Activated T-cell treated with anti-CD3 and anti-CD28 coated beads, Interleukin-2, amount 50 U/mL, for 48 hours (primary cell): ENCODE measurements around the gene ASPHD1.
A peak's percentile ranks its signal among the peaks of the same experiment; 100 is the strongest.
"Not testable (repeated sequence)": the region's sequence is repeated elsewhere in the genome, so short reads cannot be mapped to it uniquely, and the experiment has no call there.

Experiments used
- DNase-seq, 2 experiments: peaks; one replicate each; pipeline ENCODE4 v3.0.0-alpha.2; 2020

ASPHD1 gene, protein sequence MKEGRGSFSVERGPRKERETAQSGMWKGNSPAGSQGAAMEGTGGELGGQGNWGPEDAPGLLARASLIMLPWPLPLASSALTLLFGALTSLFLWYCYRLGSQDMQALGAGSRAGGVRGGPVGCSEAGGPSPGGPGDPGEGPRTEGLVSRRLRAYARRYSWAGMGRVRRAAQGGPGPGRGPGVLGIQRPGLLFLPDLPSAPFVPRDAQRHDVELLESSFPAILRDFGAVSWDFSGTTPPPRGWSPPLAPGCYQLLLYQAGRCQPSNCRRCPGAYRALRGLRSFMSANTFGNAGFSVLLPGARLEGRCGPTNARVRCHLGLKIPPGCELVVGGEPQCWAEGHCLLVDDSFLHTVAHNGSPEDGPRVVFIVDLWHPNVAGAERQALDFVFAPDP

DNA sequence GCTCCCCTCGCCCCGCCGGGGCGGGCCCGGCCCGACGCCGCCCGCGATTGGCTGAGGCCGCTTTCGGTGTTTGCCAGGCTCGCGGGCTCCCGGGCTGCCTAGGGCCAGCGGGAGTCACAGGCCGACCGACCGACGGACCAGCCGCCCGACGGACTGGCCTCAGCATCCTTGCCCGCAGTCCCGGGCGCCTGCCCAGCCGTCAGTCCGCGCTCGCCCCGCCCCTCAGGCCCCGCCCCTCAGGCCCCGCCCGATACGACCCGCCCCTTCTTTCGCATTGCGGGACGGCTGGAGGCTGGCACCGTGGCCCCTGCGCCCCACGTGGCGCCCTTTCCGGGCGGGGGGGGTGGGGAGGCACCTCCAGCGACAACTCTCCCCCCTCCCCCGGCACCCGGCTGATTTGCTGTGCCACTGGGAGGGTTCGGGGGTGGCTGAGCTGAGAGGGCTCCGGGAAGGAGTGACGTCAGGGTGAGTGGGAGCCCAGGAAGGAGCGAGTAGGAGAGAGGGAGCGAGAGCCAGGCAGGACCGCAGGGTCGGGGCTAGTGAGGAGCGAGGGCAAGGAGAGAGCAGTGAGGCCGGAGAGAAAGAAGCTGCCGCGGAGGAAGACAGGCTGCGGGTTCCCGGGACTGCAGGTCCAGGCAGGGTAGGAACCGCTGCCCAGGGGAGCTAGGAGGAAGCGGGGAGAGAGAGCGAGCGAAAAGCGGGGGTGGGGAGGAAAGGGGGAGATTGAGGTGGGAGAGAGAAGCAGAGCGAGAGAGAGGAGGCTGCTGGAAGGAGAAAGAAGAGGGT, at the start of gene ASPHD1:
ASPHD1 (plus strand) TSS at position 387 of the 786 bp plus-strand sequence. CDS start 484 bp downstream, outside the sequence.
- DNase-seq: peak; percentile 87 to 88

DNA sequence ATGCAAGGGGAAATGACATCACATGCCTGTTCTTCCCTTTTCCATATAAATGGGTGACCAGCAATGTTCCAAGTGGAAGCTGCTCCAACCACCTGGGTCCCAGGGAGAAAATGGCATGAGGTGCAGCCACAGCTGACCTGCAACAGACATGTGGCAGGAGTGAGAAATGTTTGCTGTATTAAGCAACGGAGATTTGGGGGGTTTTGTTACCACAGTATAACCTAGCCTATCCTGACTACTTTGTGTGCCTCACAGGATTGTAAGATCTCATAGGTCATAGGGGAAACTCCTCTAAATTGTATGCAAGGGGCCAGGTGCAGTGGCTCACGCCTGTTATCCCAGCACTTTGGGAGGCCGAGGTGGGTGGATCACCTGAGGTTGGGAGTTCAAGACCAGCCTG, 49.3 kb upstream of the ASPHD1 start:
- DNase-seq: no peak

DNA sequence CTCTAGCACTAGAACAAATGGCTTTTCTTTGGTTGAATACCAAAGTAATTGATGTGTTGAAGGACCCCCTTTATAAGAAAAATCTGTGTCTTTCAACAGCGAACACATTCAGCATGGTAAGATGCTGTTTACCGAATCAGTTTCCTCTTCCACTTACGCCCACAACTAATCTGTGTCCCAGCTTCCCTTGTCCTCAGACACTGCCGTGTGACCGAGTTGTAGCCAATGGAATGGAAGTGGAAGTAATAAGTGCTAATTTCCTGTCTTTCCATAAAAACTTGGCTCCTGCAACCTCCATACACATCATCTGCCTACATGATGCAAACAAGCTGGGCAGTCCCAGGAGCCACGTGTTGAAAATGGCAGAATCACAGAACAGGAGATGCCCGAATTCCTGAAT, 47.6 kb upstream of the ASPHD1 start:
- DNase-seq: no peak

DNA sequence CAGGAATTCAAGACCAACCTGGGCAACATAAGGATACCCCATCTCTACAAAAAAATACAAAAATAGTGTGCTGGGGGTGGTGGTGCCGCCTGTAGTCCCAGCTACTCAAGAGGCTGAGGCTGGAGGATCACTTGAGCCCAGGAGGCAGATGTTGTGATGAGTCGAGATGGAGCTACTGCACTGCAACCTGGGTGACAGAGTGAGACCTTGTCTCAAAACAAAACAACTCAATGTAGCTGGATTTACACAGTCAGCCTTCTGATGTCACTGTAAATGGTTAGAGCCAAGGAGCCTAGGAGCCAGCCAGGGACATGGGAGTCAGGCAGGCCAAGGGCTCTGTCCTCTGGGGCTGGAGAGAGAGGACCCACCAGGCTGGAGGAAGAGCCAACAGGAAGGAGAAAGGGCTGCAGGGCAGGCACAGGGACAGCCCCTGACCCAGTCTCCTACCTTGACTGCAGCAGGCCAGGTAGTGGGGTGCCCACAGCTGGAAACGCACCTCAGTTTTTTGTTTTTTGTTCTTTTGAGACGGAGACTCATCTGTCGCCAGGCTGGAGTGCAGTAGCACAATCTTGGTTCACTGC, 45.7 kb upstream of the ASPHD1 start:
- no peak for DNase-seq

DNA sequence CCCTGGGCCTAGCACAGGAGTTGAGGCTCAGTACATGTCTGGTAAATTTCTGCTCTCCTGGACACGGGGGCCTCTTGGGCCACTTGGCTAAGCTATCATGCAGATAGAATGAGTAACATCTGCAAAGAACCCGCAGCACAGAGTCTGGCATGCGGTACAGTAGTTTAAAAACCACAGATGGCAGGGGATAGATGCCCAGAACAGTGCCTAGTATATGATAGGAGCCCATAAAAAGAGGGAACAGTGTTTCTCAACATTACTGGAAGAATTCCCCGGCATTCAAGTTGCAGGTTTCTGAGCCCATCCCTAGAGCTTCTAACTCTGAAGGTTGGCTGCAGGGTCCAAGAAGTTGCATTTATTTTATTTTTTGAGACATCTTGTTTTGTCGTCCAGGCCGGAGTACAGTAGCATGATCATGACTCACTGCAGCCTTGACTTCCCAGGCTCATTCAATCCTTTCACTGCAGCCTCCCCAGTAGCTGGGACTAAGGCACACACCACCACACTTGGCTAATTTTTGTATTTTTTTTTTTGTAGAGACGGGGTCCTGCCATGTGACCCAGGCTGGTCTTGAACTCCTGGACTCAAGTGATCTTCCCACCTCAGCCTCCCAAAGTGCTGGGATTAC, 43.0 kb upstream of the ASPHD1 start:
- DNase-seq: no peak

GRCh38 chr16:29858149-29858849, 42.0 kb upstream of the ASPHD1 start:
- DNase-seq: no peak

DNA sequence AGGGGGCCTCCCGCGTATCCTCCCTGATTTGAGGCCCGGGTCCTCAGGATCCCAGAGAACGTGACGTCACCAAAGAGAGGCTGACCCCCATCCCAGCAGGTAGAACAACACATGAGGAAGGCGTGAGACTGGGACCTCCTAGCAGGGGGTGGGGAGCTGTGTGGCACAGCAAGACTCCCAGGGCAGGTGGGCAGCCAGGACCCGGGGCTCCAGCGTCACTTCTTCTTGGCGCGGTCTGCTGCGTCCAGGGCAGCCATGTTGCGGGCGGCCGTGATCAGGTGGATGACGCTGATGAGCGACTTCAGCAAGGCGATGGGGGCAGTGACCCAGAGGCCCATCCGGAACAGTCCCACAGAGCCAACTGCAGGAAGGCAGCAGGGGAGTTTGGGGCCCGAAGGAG, 41.3 kb upstream of the ASPHD1 start:
- no peak for DNase-seq

DNA sequence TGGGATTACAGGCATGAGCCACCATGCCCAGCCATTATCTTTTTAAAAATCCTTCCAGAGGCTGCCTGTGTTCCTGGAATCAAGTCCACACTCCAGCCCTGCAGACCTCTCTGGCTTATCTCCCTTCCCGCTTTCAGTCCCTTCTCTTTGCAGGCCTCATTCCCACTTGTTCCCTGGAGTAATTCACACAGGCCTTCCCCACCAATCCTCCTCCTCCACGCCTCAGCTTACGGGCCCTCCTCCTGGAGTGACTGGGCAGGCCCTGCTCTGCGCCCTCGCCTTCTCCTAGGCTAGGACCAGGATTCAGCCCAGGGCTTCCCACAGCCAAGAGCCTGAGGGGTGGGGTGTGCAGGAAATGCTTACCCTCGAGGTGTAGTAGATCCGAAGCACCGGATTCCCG, 40.1 kb upstream of the ASPHD1 start:
- no peak for DNase-seq

GRCh38 chr16:29862383-29862883, 37.9 kb upstream of the ASPHD1 start:
- DNase-seq: peak in 1 of 2 experiments; percentile 29

DNA sequence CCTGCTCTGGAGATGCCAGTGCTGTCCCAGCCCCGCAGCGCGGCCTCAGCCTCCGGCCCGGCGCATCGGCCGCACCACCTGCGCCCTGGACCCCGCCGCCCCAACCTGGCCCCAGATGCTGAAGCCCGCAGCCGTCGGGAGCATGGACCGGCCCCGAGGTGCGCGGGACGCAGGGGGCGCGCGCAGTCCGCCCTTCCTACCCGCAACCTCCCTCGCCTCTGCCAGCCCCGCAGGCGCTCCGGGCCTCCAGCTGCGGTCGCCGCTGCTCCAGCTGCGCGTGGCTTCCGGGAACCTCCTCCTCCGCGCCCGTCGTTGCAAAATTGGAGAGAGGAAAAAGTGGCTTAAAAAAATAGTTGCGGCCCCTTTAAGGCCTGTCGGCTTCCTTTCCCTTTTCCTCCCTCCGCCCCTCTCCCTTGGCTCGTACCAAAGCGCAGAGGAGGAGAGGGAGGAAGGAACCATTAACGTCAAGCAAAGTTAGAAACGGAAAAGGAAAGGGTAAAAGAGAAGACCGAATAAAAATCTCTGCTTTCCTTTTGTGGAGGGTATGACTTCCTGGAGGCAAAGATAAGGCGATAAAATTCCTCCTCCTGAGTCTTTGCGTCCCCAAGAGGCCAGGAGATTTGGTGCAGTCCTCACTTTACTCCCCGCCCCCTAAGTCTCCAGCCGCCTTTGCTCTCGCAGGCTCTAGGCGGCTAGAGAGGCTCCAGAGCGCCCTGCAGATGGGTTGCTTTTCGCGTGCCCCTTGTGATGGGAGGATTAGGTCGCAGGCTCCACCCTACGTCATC, 37.2 kb upstream of the ASPHD1 start, which contains the start of gene CDIPT:
CDIPT (minus strand) TSS at position 343 of the 785 bp plus-strand sequence. CDS start 369 bp downstream, outside the sequence.
- DNase-seq: peak; percentile 95 to 97

DNA sequence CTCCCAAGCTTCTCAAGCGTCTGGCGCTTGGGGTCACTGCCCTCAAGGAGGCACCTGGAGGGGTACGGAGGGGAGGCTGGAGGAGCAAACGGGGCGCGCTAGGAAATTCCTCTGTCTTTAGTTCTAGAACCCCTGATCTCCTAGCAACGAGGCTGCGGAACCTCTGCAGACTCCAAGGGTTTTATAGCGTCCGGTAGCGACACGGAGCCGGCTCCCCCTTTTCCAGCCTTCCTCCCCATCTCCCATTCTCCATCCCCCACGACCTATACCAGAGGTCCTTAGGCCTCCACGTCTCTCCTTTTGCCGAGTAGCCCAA, 36.7 kb upstream of the ASPHD1 start:
- no peak for DNase-seq

- DNase-seq: no peak
These were observed 36.1 kb upstream of the ASPHD1 start for GRCh38 chr16:29864205-29864604.

GRCh38 chr16:29868396-29869009, 31.8 kb upstream of the ASPHD1 start:
- DNase-seq: no peak

DNA sequence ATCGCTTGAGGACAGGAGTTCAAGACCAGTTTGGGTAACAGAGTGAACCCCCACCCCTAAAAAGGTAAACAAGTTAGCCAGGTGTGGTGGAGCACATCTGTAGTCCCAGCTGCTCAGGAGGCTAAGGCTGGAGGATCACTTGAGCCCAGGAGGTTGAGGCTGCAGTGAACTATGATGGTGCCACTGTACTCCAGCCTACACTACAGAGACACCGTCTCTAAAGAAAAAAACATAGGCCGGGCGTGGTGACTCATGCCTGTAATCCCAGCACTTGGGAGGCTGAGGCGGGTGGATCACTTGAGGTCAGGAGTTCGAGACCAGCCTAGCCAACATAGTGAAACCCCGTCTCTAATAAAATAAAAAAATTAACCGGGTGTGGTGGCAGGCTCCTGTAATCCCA, 31.2 kb upstream of the ASPHD1 start:
- DNase-seq: not testable (repeated sequence)

DNA sequence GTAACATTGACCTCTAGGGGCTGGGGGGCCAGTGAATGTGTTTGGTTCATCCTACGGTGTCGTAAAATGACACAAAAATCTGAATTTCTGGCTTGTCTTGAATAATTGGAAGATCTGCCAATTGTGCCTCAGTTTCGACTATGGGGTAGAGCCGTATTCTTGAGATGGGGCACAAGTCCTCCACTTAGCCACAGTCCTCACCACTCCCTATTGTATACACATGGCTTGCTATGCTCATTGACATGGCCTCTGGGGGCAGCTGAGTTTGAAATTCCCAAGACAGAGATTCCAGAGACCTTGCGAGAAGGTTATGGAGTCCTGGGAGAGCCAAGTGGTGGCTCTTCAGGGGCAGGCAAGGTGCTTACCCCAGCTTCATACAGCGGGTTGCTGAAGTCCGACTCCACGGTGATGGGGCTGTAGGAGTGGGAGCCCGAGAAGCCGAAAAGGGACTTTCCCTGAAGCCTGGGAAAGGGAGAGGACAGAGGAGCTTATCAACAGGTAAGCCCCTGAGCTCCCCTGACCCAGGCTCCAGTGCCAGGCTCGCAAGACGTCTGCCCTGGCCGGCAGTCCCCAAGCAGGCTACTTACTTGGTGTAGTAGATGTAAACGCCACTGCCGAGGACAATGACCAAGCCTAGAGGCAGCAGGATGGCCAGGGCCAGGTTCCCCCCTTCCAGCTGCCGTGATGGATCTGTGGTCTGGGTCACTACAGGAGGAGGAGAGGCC, 28.3 kb upstream of the ASPHD1 start:
- no peak for DNase-seq

- no peak for DNase-seq
These were observed 27.0 kb upstream of the ASPHD1 start for GRCh38 chr16:29873319-29873718.

DNA sequence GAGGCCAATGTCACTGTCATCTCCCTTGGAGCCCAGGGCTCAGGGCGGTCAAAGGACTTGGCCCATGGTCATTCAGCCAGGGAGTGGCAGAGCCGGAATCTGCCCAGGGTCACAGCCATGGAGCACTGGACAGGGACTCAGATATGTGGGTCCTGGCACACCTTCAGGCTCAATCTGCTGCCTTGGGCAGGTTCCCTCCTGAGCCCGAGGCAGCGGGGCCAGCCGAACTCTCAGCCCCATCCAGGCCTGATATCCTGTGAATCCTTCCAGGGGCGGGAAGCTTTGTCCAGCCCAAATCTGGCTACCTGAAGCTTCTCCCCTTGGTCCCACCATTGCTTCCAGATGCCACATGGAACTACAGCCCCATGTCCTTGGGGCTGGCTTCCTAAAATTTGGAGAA, 25.1 kb upstream of the ASPHD1 start:
- DNase-seq: no peak

- peak; percentile 29 to 32 for DNase-seq
These were observed 24.1 kb upstream of the ASPHD1 start for GRCh38 chr16:29876217-29876593.

DNA sequence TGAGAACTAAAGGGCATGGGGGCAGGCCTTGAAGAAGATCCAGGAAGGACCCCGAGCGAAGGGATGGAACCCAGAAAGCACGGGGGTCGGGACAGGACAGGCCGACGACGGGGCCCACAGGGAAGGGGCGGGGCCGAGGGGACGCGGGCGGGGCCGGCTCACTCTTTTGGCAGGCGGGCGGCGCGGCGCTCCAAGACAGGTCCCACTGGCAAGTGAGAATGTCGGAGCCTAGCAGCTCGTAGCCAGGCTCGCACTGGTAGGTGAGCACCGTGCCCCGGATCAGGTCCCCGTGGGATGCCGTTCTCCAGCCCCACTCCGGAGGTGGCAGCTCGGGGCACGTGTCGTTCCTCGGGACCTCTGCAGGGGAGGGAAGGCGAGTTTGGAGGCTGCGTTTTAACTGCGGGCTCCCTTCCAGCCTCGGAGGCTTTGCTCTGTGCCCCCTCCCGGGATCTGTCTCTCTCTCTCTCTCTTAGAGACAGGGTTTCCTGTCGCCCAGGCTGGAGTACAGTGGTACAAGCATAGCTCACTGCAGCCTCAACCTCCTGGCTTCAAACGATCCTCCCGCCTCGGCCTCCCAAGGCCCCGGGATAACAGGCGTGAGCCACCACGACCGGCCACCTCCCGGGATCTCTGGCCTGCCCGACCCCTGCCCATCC, 23.6 kb upstream of the ASPHD1 start:
- DNase-seq: peak; percentile 53 to 67
